ENCODE results near the gene CHRM4.

DNA sequence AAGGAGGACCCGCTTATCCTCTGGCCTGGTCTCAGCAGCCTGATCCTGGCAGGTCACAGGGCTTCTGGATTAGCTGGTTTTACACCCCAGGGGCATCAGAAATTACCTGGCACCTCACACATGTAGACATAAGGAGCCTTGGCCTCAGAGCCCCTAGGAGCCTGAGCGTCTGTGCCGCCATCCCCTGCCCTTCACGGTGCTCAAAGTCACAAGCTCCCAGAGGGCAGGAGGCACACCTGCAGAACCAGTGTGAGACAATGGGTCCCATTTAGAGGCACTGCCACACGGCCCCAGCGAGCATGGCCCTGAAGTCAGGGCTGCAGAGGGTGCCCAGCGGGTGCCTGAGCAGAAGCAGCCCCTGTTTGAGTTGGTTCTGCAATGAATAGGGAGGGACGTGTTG, 40.4 kb downstream of the CHRM4 start:
- TF ChIP-seq, protein P1, sequence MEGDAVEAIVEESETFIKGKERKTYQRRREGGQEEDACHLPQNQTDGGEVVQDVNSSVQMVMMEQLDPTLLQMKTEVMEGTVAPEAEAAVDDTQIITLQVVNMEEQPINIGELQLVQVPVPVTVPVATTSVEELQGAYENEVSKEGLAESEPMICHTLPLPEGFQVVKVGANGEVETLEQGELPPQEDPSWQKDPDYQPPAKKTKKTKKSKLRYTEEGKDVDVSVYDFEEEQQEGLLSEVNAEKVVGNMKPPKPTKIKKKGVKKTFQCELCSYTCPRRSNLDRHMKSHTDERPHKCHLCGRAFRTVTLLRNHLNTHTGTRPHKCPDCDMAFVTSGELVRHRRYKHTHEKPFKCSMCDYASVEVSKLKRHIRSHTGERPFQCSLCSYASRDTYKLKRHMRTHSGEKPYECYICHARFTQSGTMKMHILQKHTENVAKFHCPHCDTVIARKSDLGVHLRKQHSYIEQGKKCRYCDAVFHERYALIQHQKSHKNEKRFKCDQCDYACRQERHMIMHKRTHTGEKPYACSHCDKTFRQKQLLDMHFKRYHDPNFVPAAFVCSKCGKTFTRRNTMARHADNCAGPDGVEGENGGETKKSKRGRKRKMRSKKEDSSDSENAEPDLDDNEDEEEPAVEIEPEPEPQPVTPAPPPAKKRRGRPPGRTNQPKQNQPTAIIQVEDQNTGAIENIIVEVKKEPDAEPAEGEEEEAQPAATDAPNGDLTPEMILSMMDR (conservative IDR thresholded peaks at IDR 0.05; ENCODE audit: low read length), result no peak
- no peak for TF ChIP-seq EZH2phosphoT487 (IDR thresholded peaks at IDR 0.05; ENCODE audit: borderline replicate concordance)
